Fibroblast of pulmonary artery (primary cell): ENCODE measurements around the gene SLC39A7.

Source experiments
- DNase-seq: peaks from one replicate; pipeline ENCODE4 v3.0.0-alpha.2; 2010; ENCODE audit warnings: low read depth
- H3K4me3 ChIP-seq: replicated peaks from 2 replicates; pipeline ENCODE4 v1.5.1; 2011; ENCODE audit warnings: low read depth, mild to moderate bottlenecking, control low read depth, low read length, moderate library complexity
- CTCF ChIP-seq: IDR thresholded peaks from 2 replicates; pipeline ENCODE4 v1.5.1; 2011; ENCODE audit warnings: mild to moderate bottlenecking, control low read depth, low read length, inconsistent platforms; ENCODE audit errors: missing control alignments

Gene SLC39A7

GRCh38 chr6:33166363-33166762, 34.3 kb upstream of the SLC39A7 start:
- no peak for DNase-seq
- no peak overlapping the region for H3K4me3 ChIP-seq
- TF ChIP-seq CTCF: no peak

- no peak for TF ChIP-seq CTCF
- H3K4me3 ChIP-seq: no peak overlapping the region
- no peak for DNase-seq
These were observed 33.9 kb upstream of the SLC39A7 start for GRCh38 chr6:33166811-33167210.

- no peak overlapping the region for H3K4me3 ChIP-seq
- TF ChIP-seq CTCF: no peak
- no peak for DNase-seq
These were observed 33.0 kb upstream of the SLC39A7 start for GRCh38 chr6:33167374-33168283.

GRCh38 chr6:33168284-33168601, 32.4 kb upstream of the SLC39A7 start:
- H3K4me3 ChIP-seq: no peak overlapping the region
- no peak for DNase-seq
- no peak for TF ChIP-seq CTCF

- DNase-seq: no peak
- no peak overlapping the region for H3K4me3 ChIP-seq
- no peak for TF ChIP-seq CTCF
These were observed 32.0 kb upstream of the SLC39A7 start for GRCh38 chr6:33168639-33169038.

- TF ChIP-seq CTCF: no peak
- no peak for DNase-seq
- no peak overlapping the region for H3K4me3 ChIP-seq
These were observed 31.1 kb upstream of the SLC39A7 start for GRCh38 chr6:33169291-33170175.
